CD14-positive monocyte (primary cell): ENCODE results near the gene ANKRD31. TPM values are rescaled to one million over a fixed set of nuclear protein-coding genes. Genes with fewer than 3 reads are reported as not detected.

Experiments
- DNase-seq, 3 donors: peaks; one replicate each; pipeline ENCODE4 v3.0.0-alpha.2; 2011 to 2022
- H2AFZ ChIP-seq: 2 replicates; pipeline ENCODE4 v1.6.0; 2012; ENCODE audit warnings: mild to moderate bottlenecking, low read depth, low read length, inconsistent platforms; ENCODE audit not compliant: insufficient read depth, poor library complexity, severe bottlenecking
- H3K27ac ChIP-seq, 2 donors: 1 replicate in 1 of 2; 2 replicates in 1 of 2; pipeline ENCODE4 v1.5.1; 2012 to 2013; ENCODE audit warnings: low read length in 2 of 2, control low read depth in 1 of 2, inconsistent platforms in 1 of 2, low read depth in 1 of 2, mild to moderate bottlenecking in 1 of 2
- H3K27me3 ChIP-seq, 2 donors: one replicate each; pipeline versions ENCODE4 v1.6.0 to v1.6.1; 2011 to 2013; ENCODE audit warnings: low read length in 2 of 2; ENCODE audit not compliant: control insufficient read depth in 2 of 2, insufficient read depth in 2 of 2
- H3K36me3 ChIP-seq, 2 donors: replicated peaks in 1 of 2; 1 replicate in 1 of 2; 2 replicates in 1 of 2; pipeline versions ENCODE4 v1.5.1 to v1.6.1; 2012 to 2013; ENCODE audit warnings: low read length in 2 of 2, control low read depth in 1 of 2, inconsistent platforms in 1 of 2, mild to moderate bottlenecking in 1 of 2; ENCODE audit not compliant: insufficient read depth in 2 of 2, control insufficient read depth in 1 of 2
- H3K4me1 ChIP-seq, 2 donors: 1 replicate in 1 of 2; 2 replicates in 1 of 2; pipeline versions ENCODE4 v1.5.1 to v1.6.1; 2012 to 2013; ENCODE audit warnings: low read length in 2 of 2, control low read depth in 1 of 2, inconsistent platforms in 1 of 2, mild to moderate bottlenecking in 1 of 2, moderate library complexity in 1 of 2; ENCODE audit not compliant: insufficient read depth in 2 of 2, control insufficient read depth in 1 of 2
- H3K4me2 ChIP-seq: replicated peaks from 2 replicates; pipeline ENCODE3; 2012; ENCODE audit warnings: low read length, moderate library complexity, mild to moderate bottlenecking; ENCODE audit not compliant: poor library complexity, severe bottlenecking; ENCODE audit errors: extremely low read depth
- H3K4me3 ChIP-seq, 3 experiments: fragments of 200-600 bp in 1 of 3; sonication (generic) in 1 of 3; replicated peaks in 1 of 3; 1 replicate in 2 of 3; 2 replicates in 1 of 3; pipeline ENCODE4 v1.5.1; 2011 to 2013; ENCODE audit warnings: low read length in 3 of 3, mild to moderate bottlenecking in 3 of 3, control low read depth in 2 of 3, low read depth in 2 of 3, inconsistent platforms in 1 of 3, moderate library complexity in 1 of 3
- H3K79me2 ChIP-seq: 2 replicates; pipeline ENCODE4 v1.6.0; 2012; ENCODE audit warnings: mild to moderate bottlenecking, control low read depth, inconsistent platforms, low read length, moderate library complexity; ENCODE audit not compliant: insufficient read depth
- H3K9ac ChIP-seq: 2 replicates; pipeline ENCODE4 v1.6.0; 2017; ENCODE audit warnings: low read length, mild to moderate bottlenecking; ENCODE audit not compliant: insufficient read depth, poor library complexity, severe bottlenecking
- H3K9me3 ChIP-seq, 2 donors: replicated peaks in 1 of 2; 1 replicate in 1 of 2; 2 replicates in 1 of 2; pipeline versions ENCODE4 v1.5.1 to v1.6.1; 2012 to 2013; ENCODE audit warnings: low read length in 2 of 2, control low read depth in 1 of 2; ENCODE audit not compliant: control insufficient read depth in 1 of 2, insufficient read depth in 1 of 2
- H4K20me1 ChIP-seq: 2 replicates; pipeline ENCODE4 v1.6.0; 2012; ENCODE audit warnings: mild to moderate bottlenecking, low read length, control low read depth, moderate library complexity; ENCODE audit not compliant: insufficient read depth
- H3K27ac Mint-ChIP-seq, 7 donors: one replicate each; pipeline ENCODE4 v1.8.0; 2020; ENCODE audit warnings: mild to moderate bottlenecking in 7 of 7, mixed read lengths in 7 of 7, moderate library complexity in 6 of 7, inconsistent platforms in 2 of 7
- H3K27me3 Mint-ChIP-seq, 3 donors: one replicate each; pipeline ENCODE4 v1.8.0; 2021 to 2022; ENCODE audit warnings: low read depth in 3 of 3, mild to moderate bottlenecking in 3 of 3, mixed read lengths in 3 of 3, moderate library complexity in 3 of 3, inconsistent platforms in 1 of 3
- H3K36me3 Mint-ChIP-seq, 2 donors: one replicate each; pipeline ENCODE4 v1.8.0; 2020; ENCODE audit warnings: mixed read lengths in 2 of 2, inconsistent platforms in 1 of 2, mild to moderate bottlenecking in 1 of 2
- H3K4me1 Mint-ChIP-seq: one replicate; pipeline ENCODE4 v1.8.0; 2020; ENCODE audit warnings: mild to moderate bottlenecking, mixed read lengths
- H3K4me3 Mint-ChIP-seq, 2 donors: one replicate each; pipeline ENCODE4 v1.8.0; 2020; ENCODE audit warnings: mild to moderate bottlenecking in 2 of 2, mixed read lengths in 2 of 2, moderate library complexity in 1 of 2
- H3K9me3 Mint-ChIP-seq, 7 donors: one replicate each; pipeline ENCODE4 v1.8.0; 2020 to 2022; ENCODE audit warnings: mixed read lengths in 7 of 7, mild to moderate bottlenecking in 6 of 7, moderate library complexity in 6 of 7, inconsistent platforms in 2 of 7
- WGBS: methylation state at CpG from one replicate; pipeline ENCODE4 v1.1.5; 2013; ENCODE audit warnings: missing lambda C conversion rate; ENCODE audit not compliant: insufficient coverage; 5-methylcytosine and 5-hydroxymethylcytosine counted together
- intact Hi-C, 2 donors: fragments of 100-400 bp; cut with micrococcal nuclease; formaldehyde crosslinking; loops; one replicate each; pipeline versions ENCODE4 v1.15.0 to v1.15.1; 2023
- polyA plus RNA-seq, 3 donors: library from polyadenylated mRNA; depleted of rRNA in 1 of 3; unstranded in 2 of 3; stranded (reverse) in 1 of 3; fragments of 300-500 nt in 2 of 3; fragments of >200 nt in 1 of 3; fragmentation: Illumina TruSeq in 2 of 3; gene quantifications; 1 replicate in 2 of 3; 2 replicates in 1 of 3; pipeline ENCODE4 v1.2.3, GENCODE V29; 2012 to 2021
- TF ChIP-seq, protein P1 (sequence below): fragments of 200-600 bp; IDR thresholded peaks from one replicate; pipeline ENCODE4 v1.8.0; 2022; ENCODE audit warnings: antibody characterized with exemption, mild to moderate bottlenecking

The ANKRD31 gene
- polyA plus RNA-seq, 3 donors = 0.05 TPM; not detected in 2

DNA sequence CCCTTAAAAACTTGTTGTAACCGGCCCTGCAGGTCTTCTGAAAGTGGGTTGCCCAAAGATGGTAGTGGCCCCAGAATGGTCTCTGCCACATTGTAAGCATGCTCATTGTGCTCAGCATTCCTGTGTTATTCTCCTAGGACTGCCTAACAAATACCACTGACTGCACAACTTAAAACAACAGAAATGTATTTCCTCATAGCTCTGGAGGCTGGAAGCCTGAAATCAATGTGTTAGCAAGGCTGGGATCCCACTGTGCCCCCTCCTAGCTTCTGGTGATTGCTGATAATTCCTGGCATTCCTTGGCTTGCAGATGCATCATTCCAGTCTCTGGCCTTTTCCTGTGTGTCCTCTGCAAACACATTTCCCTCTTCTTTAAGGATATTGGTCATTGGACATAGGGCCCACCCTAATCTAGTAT lies 180.9 kb downstream of the ANKRD31 start:
- Mint-ChIP-seq H3K27ac (no peak overlapping the region), H3K4me1 (peaks cover 29% of the 10 kb centered on the region), H3K9me3 (peaks cover 0 to 8% (median 3%) of the 10 kb centered on the region in 7 donors), H3K4me3 (peak overlapping the region in 1 of 2 donors; percentile 47), H3K27me3 (peaks cover 44 to 68% (median 63%) of the 10 kb centered on the region in 3 donors), H3K36me3 (peaks cover 7 to 10% of the 10 kb centered on the region in 2 donors)
- 86% methylated on average over 1 of the region's 1 CpG for WGBS
- Histone ChIP-seq H3K9ac (no peak overlapping the region), H4K20me1 (no peaks in the 10 kb centered on the region), H3K4me3 (no peak overlapping the region), H3K36me3 (no peaks in the 10 kb centered on the region), H3K4me2 (no peak overlapping the region), H3K27me3 (peaks cover 36 to 58% of the 10 kb centered on the region in 2 donors), H2AFZ (no peak overlapping the region), H3K4me1 (peaks cover 13 to 22% of the 10 kb centered on the region in 2 donors), H3K9me3 (peaks cover 0 to 5% of the 10 kb centered on the region in 2 donors), H3K27ac (no peak overlapping the region), H3K79me2 (no peaks in the 10 kb centered on the region)
- TF ChIP-seq, protein P1, sequence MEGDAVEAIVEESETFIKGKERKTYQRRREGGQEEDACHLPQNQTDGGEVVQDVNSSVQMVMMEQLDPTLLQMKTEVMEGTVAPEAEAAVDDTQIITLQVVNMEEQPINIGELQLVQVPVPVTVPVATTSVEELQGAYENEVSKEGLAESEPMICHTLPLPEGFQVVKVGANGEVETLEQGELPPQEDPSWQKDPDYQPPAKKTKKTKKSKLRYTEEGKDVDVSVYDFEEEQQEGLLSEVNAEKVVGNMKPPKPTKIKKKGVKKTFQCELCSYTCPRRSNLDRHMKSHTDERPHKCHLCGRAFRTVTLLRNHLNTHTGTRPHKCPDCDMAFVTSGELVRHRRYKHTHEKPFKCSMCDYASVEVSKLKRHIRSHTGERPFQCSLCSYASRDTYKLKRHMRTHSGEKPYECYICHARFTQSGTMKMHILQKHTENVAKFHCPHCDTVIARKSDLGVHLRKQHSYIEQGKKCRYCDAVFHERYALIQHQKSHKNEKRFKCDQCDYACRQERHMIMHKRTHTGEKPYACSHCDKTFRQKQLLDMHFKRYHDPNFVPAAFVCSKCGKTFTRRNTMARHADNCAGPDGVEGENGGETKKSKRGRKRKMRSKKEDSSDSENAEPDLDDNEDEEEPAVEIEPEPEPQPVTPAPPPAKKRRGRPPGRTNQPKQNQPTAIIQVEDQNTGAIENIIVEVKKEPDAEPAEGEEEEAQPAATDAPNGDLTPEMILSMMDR = no peak
- intact Hi-C loops = no loop called here
- no peak for DNase-seq

DNA sequence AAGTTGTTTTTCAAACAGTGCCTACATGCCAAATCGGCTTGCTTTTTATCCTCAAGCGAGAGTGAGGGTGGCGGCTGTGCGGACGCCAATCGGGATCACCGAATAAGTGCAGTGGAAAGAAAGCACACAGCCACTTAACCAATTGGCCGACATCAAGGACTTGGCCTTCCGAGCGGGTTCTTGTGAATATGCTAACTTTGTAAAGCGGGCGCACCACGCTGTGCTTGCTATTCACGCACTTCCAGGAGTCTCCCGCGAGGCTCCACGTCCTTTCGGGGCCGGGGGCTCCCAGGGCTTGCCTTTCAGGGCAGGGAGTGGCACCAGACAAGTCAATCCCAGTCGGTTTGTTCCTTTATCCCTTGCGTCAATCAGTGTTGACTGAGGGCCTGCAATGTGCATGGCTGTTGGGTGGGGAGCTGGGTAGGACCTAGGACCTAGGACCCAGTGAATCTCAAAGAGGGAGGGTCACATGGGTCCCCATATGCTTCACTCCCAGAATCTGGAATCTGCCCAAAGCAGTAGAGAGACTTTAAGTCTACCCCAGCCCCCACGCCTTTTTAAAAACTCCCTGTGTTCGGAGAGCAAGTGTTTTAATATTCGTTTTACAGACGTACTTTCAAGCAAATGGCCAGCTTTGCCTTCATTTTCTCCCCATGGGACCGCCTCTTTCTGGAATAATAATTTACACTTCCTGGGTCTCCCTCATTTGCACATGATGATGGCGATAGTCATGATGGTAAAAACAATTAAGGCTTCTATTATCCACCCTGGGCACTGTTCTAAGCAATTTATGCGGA lies 182.3 kb downstream of the ANKRD31 start:
- TF ChIP-seq, protein P1 = no peak
- H3K27me3 ChIP-seq = peaks cover 37 to 61% of the 10 kb centered on the region in 2 donors
- Mint-ChIP-seq H3K4me3 (peak overlapping the region; percentile 87 to 96), H3K36me3 (peaks cover 7 to 10% of the 10 kb centered on the region in 2 donors), H3K27me3 (peaks cover 48 to 73% (median 64%) of the 10 kb centered on the region in 3 donors), H3K9me3 (peaks cover 0 to 8% (median 5%) of the 10 kb centered on the region in 7 donors), H3K4me1 (peaks cover 19% of the 10 kb centered on the region), H3K27ac (peak overlapping the region in 1 of 7 donors; percentile 31)
- no peak for DNase-seq
- peak overlapping the region; percentile 93 for H3K4me2 ChIP-seq
- 44% methylated on average over 22 of the region's 28 CpGs for WGBS
- H3K9me3 ChIP-seq = peaks cover 0 to 5% of the 10 kb centered on the region in 2 donors
- no peaks in the 10 kb centered on the region for H3K36me3 ChIP-seq
- peak overlapping the region; percentile 41 to 95 (median 85) for H3K4me3 ChIP-seq
- H4K20me1 ChIP-seq = no peaks in the 10 kb centered on the region
- H3K4me1 ChIP-seq = peaks cover 13 to 16% of the 10 kb centered on the region in 2 donors
- intact Hi-C loops = no loop called here
- H3K9ac ChIP-seq = no peak overlapping the region
- peak overlapping the region; percentile 85 for H2AFZ ChIP-seq
- no peak overlapping the region for H3K27ac ChIP-seq
- H3K79me2 ChIP-seq = no peaks in the 10 kb centered on the region
